Upper lobe of left lung (tissue), 6 donors: ENCODE data around the gene PRLR. TPM values are rescaled to one million over a fixed set of nuclear protein-coding genes. Genes with fewer than 3 reads are reported as not detected.

ENCODE experiments used
- ATAC-seq, 2 donors: fragments of 200-7000 bp; cut with Tn5 transposase; one replicate each; pipeline ENCODE4 v1.9.1; 2022; ENCODE audit warnings: mild to moderate bottlenecking in 2 of 2, moderate library complexity in 2 of 2; ENCODE audit not compliant: low FRiP score in 2 of 2
- DNase-seq, 2 donors: peaks; one replicate each; pipeline ENCODE4 v3.0.0-alpha.2; 2019 to 2020
- H3K27ac ChIP-seq, 4 donors: fragments of 200-600 bp; sonication (generic); one replicate each; pipeline ENCODE4 v1.5.1; 2016 to 2019
- H3K27me3 ChIP-seq, 4 donors: fragments of 200-600 bp; sonication (generic); one replicate each; pipeline ENCODE4 v1.5.1; 2017 to 2019
- H3K36me3 ChIP-seq, 4 donors: fragments of 200-600 bp; sonication (generic); one replicate each; pipeline ENCODE4 v1.5.1; 2016 to 2019
- H3K4me1 ChIP-seq, 4 donors: fragments of 200-600 bp; sonication (generic); one replicate each; pipeline ENCODE4 v1.5.1; 2018 to 2019
- H3K4me3 ChIP-seq, 4 donors: fragments of 200-600 bp; sonication (generic); one replicate each; pipeline ENCODE4 v1.5.1; 2017 to 2019; ENCODE audit warnings: mild to moderate bottlenecking in 2 of 4, moderate library complexity in 1 of 4
- H3K9me3 ChIP-seq, 4 donors: fragments of 200-600 bp; sonication (generic); one replicate each; pipeline ENCODE4 v1.5.1; 2018 to 2019
- CTCF ChIP-seq, 6 experiments: fragments of 450-650 bp in 4 of 6; fragments of 200-600 bp in 2 of 6; sonication (generic) in 2 of 6; IDR thresholded peaks; one replicate each; pipeline ENCODE4 v1.5.1; 2016 to 2019; ENCODE audit warnings: antibody characterized with exemption in 6 of 6
- EP300 ChIP-seq, 4 donors: sonication (generic); formaldehyde crosslinking; IDR thresholded peaks; one replicate each; pipeline ENCODE4 v1.5.1; 2017; ENCODE audit warnings: antibody characterized with exemption in 4 of 4, control low read depth in 2 of 4
- POLR2A ChIP-seq, 4 donors: fragments of 450-650 bp; IDR thresholded peaks; one replicate each; pipeline ENCODE4 v1.5.1; 2016 to 2017; ENCODE audit warnings: antibody characterized with exemption in 4 of 4, mild to moderate bottlenecking in 2 of 4
- POLR2AphosphoS5 ChIP-seq, 2 donors: sonication (generic); formaldehyde crosslinking; IDR thresholded peaks; one replicate each; pipeline ENCODE4 v1.5.1; 2017; ENCODE audit warnings: antibody characterized with exemption in 2 of 2
- WGBS, 2 donors: methylation state at CpG; one replicate each; pipeline ENCODE4 v1.1.5; 2017 to 2018; 5-methylcytosine and 5-hydroxymethylcytosine counted together
- total RNA-seq, 6 donors: library from RNA; depleted of rRNA in 4 of 6; stranded (reverse); fragments of >200 nt in 4 of 6; gene quantifications; one replicate each; pipeline versions ENCODE4 v1.1.0 to v1.2.1, GENCODE V29; 2016 to 2021
- donor health status: DM: no; HTN: no; CAD: no; lungs with moderate emphysema.
- donor health status: DM: no; HTN: yes; CAD: no; lungs with severe emphysema.

PRLR gene
- total RNA-seq, 6 donors from 2014 or later: 0.49 to 3.6 (median 1.8) TPM; not detected in 1

DNA sequence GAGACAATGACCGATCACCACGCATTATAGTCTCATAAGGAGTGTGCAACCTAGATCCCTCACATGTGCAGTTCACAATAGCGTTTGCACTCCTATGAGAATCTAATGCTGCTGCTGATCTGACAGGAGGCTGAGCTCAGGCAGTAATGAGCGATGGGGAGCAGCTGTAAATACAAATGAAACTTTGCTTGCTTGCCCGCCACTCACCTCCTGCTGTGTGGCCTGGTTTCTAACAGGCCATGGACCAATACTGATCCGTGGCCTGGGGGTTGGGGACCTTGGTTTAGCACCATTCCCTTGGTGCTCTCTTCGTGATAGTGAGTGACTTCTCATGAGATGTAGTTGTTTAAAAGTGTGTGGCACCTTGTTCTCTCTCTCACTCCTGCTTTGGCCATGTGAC lies 50.2 kb downstream of the PRLR start:
- DNase-seq: no peak
- peaks cover 0 to 9% (median 6%) of the 10 kb centered on the region in 4 donors for H3K4me1 ChIP-seq
- H3K4me3 ChIP-seq: no peak overlapping the region
- 91 to 98% methylated on average over 7 of the region's 7 CpGs for WGBS, 2 donors
- ATAC-seq: no peak
- no peaks in the 10 kb centered on the region for H3K27me3 ChIP-seq
- H3K36me3 ChIP-seq: no peaks in the 10 kb centered on the region
- no peak overlapping the region for H3K27ac ChIP-seq
- H3K9me3 ChIP-seq: no peaks in the 10 kb centered on the region
- no peak for TF ChIP-seq CTCF (IDR thresholded peaks at IDR 0.05)
- TF ChIP-seq POLR2AphosphoS5 (IDR thresholded peaks at IDR 0.05): no peak
- TF ChIP-seq POLR2A (IDR thresholded peaks at IDR 0.05): no peak
- TF ChIP-seq EP300 (IDR thresholded peaks at IDR 0.05): no peak

- H3K9me3 ChIP-seq: no peaks in the 10 kb centered on the region
- H3K4me1 ChIP-seq: peaks cover 0 to 3% (median under 1%) of the 10 kb centered on the region in 4 donors
- H3K27ac ChIP-seq: no peak overlapping the region
- DNase-seq (no peak), ATAC-seq (no peak)
- no peak overlapping the region for H3K4me3 ChIP-seq
- no peaks in the 10 kb centered on the region for H3K36me3 ChIP-seq
- WGBS, 2 donors: 81 to 85% methylated on average over 3 of the region's 3 CpGs
- no peaks in the 10 kb centered on the region for H3K27me3 ChIP-seq
- TF ChIP-seq POLR2A (IDR thresholded peaks at IDR 0.05) (no peak), EP300 (IDR thresholded peaks at IDR 0.05) (no peak), POLR2AphosphoS5 (IDR thresholded peaks at IDR 0.05) (no peak), CTCF (IDR thresholded peaks at IDR 0.05) (no peak)
Observed at GRCh38 chr5:35177783-35178182, 52.5 kb downstream of the PRLR start.

DNA sequence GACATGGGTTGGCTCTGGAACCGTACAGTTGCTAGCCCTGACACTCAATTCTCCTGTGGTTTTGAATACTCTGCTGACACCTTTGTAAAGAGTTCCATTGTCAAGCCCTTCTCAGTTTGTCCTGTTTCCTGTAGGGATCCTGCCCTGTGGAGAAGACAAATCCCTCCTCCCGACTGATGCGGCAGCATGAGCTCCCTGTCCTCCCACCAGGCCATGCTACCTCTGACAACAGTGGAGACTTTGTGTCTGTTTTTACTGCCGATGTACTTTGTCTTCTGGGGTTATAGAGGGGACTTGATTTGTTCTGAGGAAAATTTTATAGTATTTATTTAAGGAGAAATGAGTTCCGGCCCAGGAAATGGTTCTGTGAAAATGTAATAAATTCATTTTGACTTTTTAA lies 57.8 kb downstream of the PRLR start:
- Histone ChIP-seq H3K4me3 (no peak overlapping the region), H3K36me3 (no peaks in the 10 kb centered on the region), H3K4me1 (no peaks in the 10 kb centered on the region), H3K27ac (no peak overlapping the region), H3K27me3 (no peaks in the 10 kb centered on the region), H3K9me3 (peaks cover 0 to 4% (median 0%) of the 10 kb centered on the region in 4 donors)
- ATAC-seq: no peak
- no peak for TF ChIP-seq EP300 (IDR thresholded peaks at IDR 0.05)
- TF ChIP-seq CTCF (IDR thresholded peaks at IDR 0.05): no peak
- no peak for TF ChIP-seq POLR2AphosphoS5 (IDR thresholded peaks at IDR 0.05)
- TF ChIP-seq POLR2A (IDR thresholded peaks at IDR 0.05): no peak
- 81 to 94% methylated on average over 5 of the region's 5 CpGs for WGBS, 2 donors
- no peak for DNase-seq

DNA sequence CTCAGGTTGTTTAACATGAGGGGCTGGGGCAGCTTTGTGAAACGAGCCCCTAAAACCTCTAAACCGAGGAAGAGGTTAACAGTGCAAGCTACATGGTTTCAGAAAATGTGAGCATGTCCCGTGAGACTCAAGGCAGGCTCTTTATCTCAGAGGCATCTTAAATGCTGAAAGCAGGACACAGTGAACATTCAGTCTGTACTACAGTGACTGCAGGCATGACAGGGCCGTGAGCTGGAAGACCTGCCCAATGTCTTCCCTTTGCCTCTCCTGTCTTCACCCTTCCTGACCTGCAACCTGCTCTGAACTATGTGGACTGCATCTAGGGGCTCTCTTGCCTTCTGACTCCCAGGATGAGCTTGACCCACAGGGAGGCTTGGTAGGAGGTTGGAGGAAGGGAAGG lies 58.3 kb downstream of the PRLR start:
- Histone ChIP-seq H3K4me3 (no peak overlapping the region), H3K4me1 (no peaks in the 10 kb centered on the region), H3K9me3 (peaks cover 0 to 5% (median 1%) of the 10 kb centered on the region in 4 donors), H3K27me3 (no peaks in the 10 kb centered on the region), H3K27ac (no peak overlapping the region), H3K36me3 (no peaks in the 10 kb centered on the region)
- no peak for TF ChIP-seq CTCF (IDR thresholded peaks at IDR 0.05)
- TF ChIP-seq POLR2A (IDR thresholded peaks at IDR 0.05): no peak
- TF ChIP-seq POLR2AphosphoS5 (IDR thresholded peaks at IDR 0.05): no peak
- no peak for TF ChIP-seq EP300 (IDR thresholded peaks at IDR 0.05)
- DNase-seq (no peak), ATAC-seq (peak in 1 of 2 donors; percentile 40)
- 90 to 91% methylated on average over 4 of the region's 4 CpGs for WGBS, 2 donors

DNA sequence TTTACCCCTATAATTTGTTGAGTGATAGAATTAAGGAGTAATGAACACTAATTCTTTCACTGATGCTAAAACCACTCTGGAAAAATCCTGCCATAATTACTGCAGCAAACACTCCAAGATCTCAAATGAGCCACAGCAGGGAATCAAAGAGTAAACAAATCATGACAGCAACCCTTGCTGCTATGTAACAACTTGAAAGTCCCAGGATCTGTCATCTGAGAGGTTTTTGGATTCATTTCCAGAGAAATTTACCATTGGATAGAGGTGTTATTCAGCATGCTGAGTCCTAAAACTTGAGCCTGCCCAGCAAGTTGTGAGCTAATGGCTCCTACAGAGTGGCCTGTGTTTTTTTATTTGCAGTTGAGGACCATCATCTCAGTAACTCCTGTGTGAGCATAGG lies 59.2 kb downstream of the PRLR start:
- TF ChIP-seq EP300 (IDR thresholded peaks at IDR 0.05) (no peak), POLR2A (IDR thresholded peaks at IDR 0.05) (no peak), CTCF (IDR thresholded peaks at IDR 0.05) (no peak), POLR2AphosphoS5 (IDR thresholded peaks at IDR 0.05) (no peak)
- H3K36me3 ChIP-seq: no peaks in the 10 kb centered on the region
- H3K4me3 ChIP-seq: no peak overlapping the region
- H3K27me3 ChIP-seq: no peaks in the 10 kb centered on the region
- peaks cover 0 to 5% (median 1%) of the 10 kb centered on the region in 4 donors for H3K9me3 ChIP-seq
- H3K27ac ChIP-seq: no peak overlapping the region
- H3K4me1 ChIP-seq: no peaks in the 10 kb centered on the region
- no peak for DNase-seq
- no peak for ATAC-seq
